Stimulated activated CD8-positive, alpha-beta memory T cell treated with anti-CD3 and anti-CD28 coated beads, Interleukin-4, amount 100 ng/mL, for 24 hours (primary cell): ENCODE data around the gene CLOCK.

Experiments
- DNase-seq: peaks from one replicate; pipeline ENCODE4 v3.0.0-alpha.2; 2020; ENCODE audit warnings: low read depth

The CLOCK gene

GRCh38 chr4:55475394-55476243, 71.1 kb downstream of the CLOCK start:
- no peak for DNase-seq

GRCh38 chr4:55469979-55470378, 76.7 kb downstream of the CLOCK start:
- DNase-seq = no peak

- DNase-seq = no peak
Measured at GRCh38 chr4:55468724-55469123, 78.0 kb downstream of the CLOCK start.

- DNase-seq = no peak
Measured at GRCh38 chr4:55466001-55466400, 80.7 kb downstream of the CLOCK start.

GRCh38 chr4:55458611-55459010, 88.1 kb downstream of the CLOCK start:
- no peak for DNase-seq

GRCh38 chr4:55458164-55458563, 88.5 kb downstream of the CLOCK start:
- no peak for DNase-seq

- no peak for DNase-seq
Measured at GRCh38 chr4:55450566-55450965, 96.1 kb downstream of the CLOCK start.

- DNase-seq = no peak
Measured at GRCh38 chr4:55447831-55448230, 98.9 kb downstream of the CLOCK start.

- no peak for DNase-seq
Measured at GRCh38 chr4:55447108-55447708, 99.5 kb downstream of the CLOCK start.

- no peak for DNase-seq
Measured at GRCh38 chr4:55446578-55446922, 100.2 kb downstream of the CLOCK start.

GRCh38 chr4:55445921-55446577, 100.7 kb downstream of the CLOCK start:
- DNase-seq = no peak

GRCh38 chr4:55444827-55445226, 101.9 kb downstream of the CLOCK start:
- DNase-seq = no peak

GRCh38 chr4:55442541-55442940, 104.2 kb downstream of the CLOCK start:
- DNase-seq = no peak

- DNase-seq = no peak
Measured at GRCh38 chr4:55440786-55441185, 105.9 kb downstream of the CLOCK start.

GRCh38 chr4:55439023-55439422, 107.7 kb downstream of the CLOCK start:
- no peak for DNase-seq

- DNase-seq = no peak
Measured at GRCh38 chr4:55438314-55438713, 108.4 kb downstream of the CLOCK start.

- no peak for DNase-seq
Measured at GRCh38 chr4:55437823-55438222, 108.9 kb downstream of the CLOCK start.

- no peak for DNase-seq
Measured at GRCh38 chr4:55437356-55437796, 109.3 kb downstream of the CLOCK start.

GRCh38 chr4:55435141-55435841, 111.4 kb downstream of the CLOCK start:
- DNase-seq = no peak

GRCh38 chr4:55431710-55432336, 114.9 kb downstream of the CLOCK start:
- DNase-seq = no peak

GRCh38 chr4:55424791-55425190, 121.9 kb downstream of the CLOCK start:
- no peak for DNase-seq

GRCh38 chr4:55416176-55416575, 130.5 kb downstream of the CLOCK start:
- DNase-seq = no peak
